DND-41 (cell line): ENCODE results near the gene NPHS1.

Source experiments
- CTCF ChIP-seq: IDR thresholded peaks from 2 replicates; pipeline ENCODE4 v1.5.1; 2012; ENCODE audit warnings: borderline replicate concordance, low read length, moderate library complexity, mild to moderate bottlenecking; ENCODE audit not compliant: poor library complexity, severe bottlenecking; ENCODE audit errors: extremely low read depth
- EZH2 ChIP-seq: IDR thresholded peaks from 3 replicates; pipeline ENCODE4 v1.6.1; 2012; ENCODE audit warnings: borderline replicate concordance, low read depth, mild to moderate bottlenecking, moderate library complexity, low read length, inconsistent platforms; ENCODE audit not compliant: severe bottlenecking

- peak; percentile 15 for TF ChIP-seq CTCF
- TF ChIP-seq EZH2: no peak
These were observed 68.6 kb downstream of the NPHS1 start for GRCh38 chr19:35783469-35784434.
